IMR-90 (cell line): Measurements from ENCODE around the gene PLD6. TPM values are rescaled to one million over a fixed set of nuclear protein-coding genes. Genes with fewer than 3 reads are reported as not detected.

Experiments
- ATAC-seq: fragments of 200-7000 bp; cut with Tn5 transposase; 2 replicates; pipeline ENCODE4 v1.9.1; 2020; ENCODE audit warnings: low read depth, mild to moderate bottlenecking, moderate library complexity
- BruUV-seq: library from RNA; stranded (reverse); fragments of 400-500 nt; replicated peaks from 2 replicates; lab custom pipeline; 2021; lab: Mats Ljungman, UMichigan
- CTCF ChIA-PET: fragments of 300-600 bp; formaldehyde crosslinking; extraction: SDS; loops from one replicate; lab custom pipeline; 2021; ENCODE audit warnings: antibody characterized with exemption; lab: Yijun Ruan, JAX
- POLR2A ChIA-PET: fragments of 300-600 bp; sonication (Branson Sonifier 250); formaldehyde crosslinking; loops from one replicate; lab custom pipeline; 2022; ENCODE audit warnings: antibody characterized with exemption; ENCODE audit not compliant: unreplicated experiment; lab: Charles Lee
- DNase-seq: peaks from one replicate; pipeline ENCODE4 v3.0.0; 2013
- H2AFZ ChIP-seq: replicated peaks from 2 replicates; pipeline ENCODE3; 2013; ENCODE audit warnings: low read length, mild to moderate bottlenecking; ENCODE audit not compliant: poor library complexity
- H2AK5ac ChIP-seq: 2 replicates; pipeline ENCODE4 v1.6.1; 2013; ENCODE audit warnings: low read depth, low read length, inconsistent platforms
- H2AK9ac ChIP-seq: replicated peaks from 2 replicates; pipeline ENCODE3; 2013; ENCODE audit warnings: mild to moderate bottlenecking, low read depth, low read length, moderate library complexity; ENCODE audit not compliant: poor library complexity
- H2BK120ac ChIP-seq: 2 replicates; pipeline ENCODE4 v1.6.1; 2013; ENCODE audit warnings: low read depth, low read length, inconsistent platforms
- H2BK15ac ChIP-seq: 3 replicates; pipeline ENCODE4 v1.6.1; 2013; ENCODE audit warnings: low read depth, low read length, inconsistent platforms
- H2BK20ac ChIP-seq: 2 replicates; pipeline ENCODE4 v1.6.1; 2013; ENCODE audit warnings: low read depth, mild to moderate bottlenecking, inconsistent platforms, low read length, moderate library complexity
- H2BK5ac ChIP-seq: 2 replicates; pipeline ENCODE4 v1.6.1; 2013; ENCODE audit warnings: mild to moderate bottlenecking, low read depth, low read length, inconsistent platforms; ENCODE audit not compliant: poor library complexity, severe bottlenecking
- H3K14ac ChIP-seq: replicated peaks from 2 replicates; pipeline ENCODE4 v1.6.1; 2013; ENCODE audit warnings: low read depth, low read length, inconsistent platforms
- H3K18ac ChIP-seq: 2 replicates; pipeline ENCODE4 v1.6.1; 2013; ENCODE audit warnings: low read depth, low read length, control low read depth
- H3K23ac ChIP-seq: 2 replicates; pipeline ENCODE4 v1.6.1; 2013; ENCODE audit warnings: low read depth, low read length, inconsistent platforms
- H3K27ac ChIP-seq: 2 replicates; pipeline ENCODE4 v1.5.1; 2013; ENCODE audit warnings: mild to moderate bottlenecking, control low read depth, low read length; ENCODE audit not compliant: insufficient read depth
- H3K27me3 ChIP-seq: 2 replicates; pipeline ENCODE4 v1.6.1; 2013; ENCODE audit warnings: low read length; ENCODE audit not compliant: control insufficient read depth, insufficient read depth
- H3K36me3 ChIP-seq: 2 replicates; pipeline ENCODE4 v1.6.1; 2013; ENCODE audit warnings: low read length, mixed read lengths; ENCODE audit not compliant: control insufficient read depth, insufficient read depth
- H3K4ac ChIP-seq: 2 replicates; pipeline ENCODE4 v1.6.1; 2013; ENCODE audit warnings: low read depth, low read length, inconsistent platforms
- H3K4me1 ChIP-seq: 2 replicates; pipeline ENCODE4 v1.6.1; 2013; ENCODE audit warnings: low read length, mixed read lengths; ENCODE audit not compliant: control insufficient read depth, insufficient read depth
- H3K4me2 ChIP-seq: 2 replicates; pipeline ENCODE4 v1.6.1; 2013; ENCODE audit warnings: low read depth, mild to moderate bottlenecking, control low read depth, low read length, moderate library complexity
- H3K4me3 ChIP-seq: 2 replicates; pipeline ENCODE4 v1.5.1; 2013; ENCODE audit warnings: low read depth, mild to moderate bottlenecking, control low read depth, low read length, moderate library complexity; ENCODE audit not compliant: insufficient read depth
- H3K56ac ChIP-seq: 2 replicates; pipeline ENCODE4 v1.6.1; 2013; ENCODE audit warnings: low read length, inconsistent platforms; ENCODE audit not compliant: insufficient read depth; ENCODE audit errors: extremely low read depth
- H3K79me1 ChIP-seq, 2 experiments: 2 replicates each; pipeline ENCODE4 v1.6.1; 2013; ENCODE audit warnings: low read length in 2 of 2, inconsistent platforms in 1 of 2, low read depth in 1 of 2
- H3K9ac ChIP-seq: 2 replicates; pipeline ENCODE4 v1.6.1; 2013; ENCODE audit warnings: low read depth, low read length, control low read depth
- H3K9me1 ChIP-seq: 2 replicates; pipeline ENCODE4 v1.6.1; 2013; ENCODE audit warnings: low read length, inconsistent platforms; ENCODE audit not compliant: insufficient read depth
- H3K9me3 ChIP-seq: 2 replicates; pipeline ENCODE4 v1.6.1; 2013; ENCODE audit warnings: low read length; ENCODE audit not compliant: control insufficient read depth, insufficient read depth
- H4K20me1 ChIP-seq: 2 replicates; pipeline ENCODE4 v1.6.1; 2013; ENCODE audit warnings: low read length, inconsistent platforms; ENCODE audit not compliant: insufficient read depth
- H4K5ac ChIP-seq: 2 replicates; pipeline ENCODE4 v1.6.1; 2013; ENCODE audit warnings: mild to moderate bottlenecking, low read depth, low read length, control low read depth
- H4K8ac ChIP-seq, 2 experiments: 2 replicates each; pipeline ENCODE4 v1.6.1; 2013; ENCODE audit warnings: low read depth in 2 of 2, low read length in 2 of 2, control low read depth in 1 of 2, inconsistent platforms in 1 of 2
- H4K91ac ChIP-seq: 2 replicates; pipeline ENCODE4 v1.6.1; 2013; ENCODE audit warnings: low read depth, low read length, inconsistent platforms; ENCODE audit not compliant: insufficient read depth
- BHLHE40 ChIP-seq: fragments of 150-350 bp; IDR thresholded peaks from 2 replicates; pipeline ENCODE4 v1.6.1; 2016; ENCODE audit warnings: mild to moderate bottlenecking, low read depth, low read length
- CHD1 ChIP-seq: IDR thresholded peaks from 2 replicates; pipeline ENCODE4 v1.6.1; 2012; ENCODE audit warnings: low read depth, low read length, improper control_type of control experiment
- CTCF ChIP-seq: conservative IDR thresholded peaks from 2 replicates; pipeline ENCODE4 v1.5.1; 2012; ENCODE audit warnings: mild to moderate bottlenecking, low read depth, low read length, improper control_type of control experiment
- FOS ChIP-seq: fragments of 150-350 bp; IDR thresholded peaks from 2 replicates; pipeline ENCODE4 v1.6.1; 2016; ENCODE audit warnings: low read depth, low read length
- MAZ ChIP-seq: IDR thresholded peaks from 2 replicates; pipeline ENCODE4 v1.6.1; 2012; ENCODE audit warnings: low read depth, mild to moderate bottlenecking, low read length, improper control_type of control experiment, moderate library complexity, borderline replicate concordance
- MXI1 ChIP-seq: IDR thresholded peaks from 2 replicates; pipeline ENCODE4 v1.6.1; 2012; ENCODE audit warnings: low read depth, mild to moderate bottlenecking, low read length, moderate library complexity, borderline replicate concordance
- POLR2A ChIP-seq: IDR thresholded peaks from 2 replicates; pipeline ENCODE4 v1.6.1; 2012; ENCODE audit warnings: mild to moderate bottlenecking, low read depth, low read length
- RAD21 ChIP-seq: IDR thresholded peaks from 2 replicates; pipeline ENCODE4 v1.6.1; 2012; ENCODE audit warnings: low read length, improper control_type of control experiment
- RCOR1 ChIP-seq: IDR thresholded peaks from 2 replicates; pipeline ENCODE4 v1.6.1; 2012; ENCODE audit warnings: mild to moderate bottlenecking, low read length, improper control_type of control experiment; ENCODE audit not compliant: insufficient replicate concordance
- WGBS, 2 experiments: methylation state at CpG; one replicate each; pipeline versions ENCODE4 v1.1.5 to v1.1.7; 2013; ENCODE audit warnings: missing lambda C conversion rate in 2 of 2; ENCODE audit not compliant: insufficient read length in 1 of 2; ENCODE audit errors: extremely low coverage in 2 of 2; 5-methylcytosine and 5-hydroxymethylcytosine counted together
- dilution Hi-C: fragments of 300-500 bp; cut with HindIII; formaldehyde crosslinking; loops from one replicate; pipeline ENCODE4 v1.14.3; 2018; ENCODE audit warnings: low sequenced_read_pairs; ENCODE audit not compliant: unreplicated experiment
- in situ Hi-C: fragments of 300-500 bp; cut with MboI; formaldehyde crosslinking; loops from 3 replicates; pipeline ENCODE4 v1.14.3; 2019; ENCODE audit warnings: low sequenced_read_pairs, inconsistent platforms, mixed read lengths
- intact Hi-C: fragments of 100-400 bp; cut with micrococcal nuclease; formaldehyde crosslinking; loops from 2 replicates; pipeline ENCODE4 v1.10.0; 2022
- polyA plus RNA-seq, 3 experiments: library from polyadenylated mRNA; depleted of rRNA; stranded (reverse); fragments of >200 nt; gene quantifications; 2 replicates each; pipeline ENCODE4 v1.2.3, GENCODE V29; 2012; ENCODE audit warnings: low replicate concordance in 1 of 3
- total RNA-seq: library from RNA; depleted of rRNA; stranded (reverse); fragments of >200 nt; gene quantifications from 2 replicates; pipeline ENCODE4 v1.2.3, GENCODE V29; 2012
- TF ChIP-seq, protein P1 (sequence below): fragments of 150-350 bp; IDR thresholded peaks from 2 replicates; pipeline ENCODE4 v1.6.1; 2016; ENCODE audit warnings: low read depth, mild to moderate bottlenecking, low read length, moderate library complexity, borderline replicate concordance
- TF ChIP-seq, protein P2 (sequence below): fragments of 150-350 bp; IDR thresholded peaks from 2 replicates; pipeline ENCODE4 v1.6.1; 2017; ENCODE audit warnings: mild to moderate bottlenecking, antibody characterized with exemption, low read length, low read depth

The PLD6 gene
- total and polyA plus RNA-seq, 2 of the 4 experiments (the other 2 are of a cell fraction) = 1.1 to 1.5 TPM

GRCh38 chr17:17176341-17176740 is 29.8 kb downstream of the PLD6 start:
- in situ Hi-C loops = no loop called here
- no peak overlapping the region for H3K27ac ChIP-seq
- TF ChIP-seq RCOR1 (no peak), POLR2A (no peak), MXI1 (no peak), CHD1 (no peak), RAD21 (no peak), CTCF (no peak), BHLHE40 (no peak), MAZ (no peak), FOS (no peak)
- TF ChIP-seq, protein P1, sequence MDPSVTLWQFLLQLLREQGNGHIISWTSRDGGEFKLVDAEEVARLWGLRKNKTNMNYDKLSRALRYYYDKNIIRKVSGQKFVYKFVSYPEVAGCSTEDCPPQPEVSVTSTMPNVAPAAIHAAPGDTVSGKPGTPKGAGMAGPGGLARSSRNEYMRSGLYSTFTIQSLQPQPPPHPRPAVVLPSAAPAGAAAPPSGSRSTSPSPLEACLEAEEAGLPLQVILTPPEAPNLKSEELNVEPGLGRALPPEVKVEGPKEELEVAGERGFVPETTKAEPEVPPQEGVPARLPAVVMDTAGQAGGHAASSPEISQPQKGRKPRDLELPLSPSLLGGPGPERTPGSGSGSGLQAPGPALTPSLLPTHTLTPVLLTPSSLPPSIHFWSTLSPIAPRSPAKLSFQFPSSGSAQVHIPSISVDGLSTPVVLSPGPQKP = no peak
- TF ChIP-seq, protein P2, sequence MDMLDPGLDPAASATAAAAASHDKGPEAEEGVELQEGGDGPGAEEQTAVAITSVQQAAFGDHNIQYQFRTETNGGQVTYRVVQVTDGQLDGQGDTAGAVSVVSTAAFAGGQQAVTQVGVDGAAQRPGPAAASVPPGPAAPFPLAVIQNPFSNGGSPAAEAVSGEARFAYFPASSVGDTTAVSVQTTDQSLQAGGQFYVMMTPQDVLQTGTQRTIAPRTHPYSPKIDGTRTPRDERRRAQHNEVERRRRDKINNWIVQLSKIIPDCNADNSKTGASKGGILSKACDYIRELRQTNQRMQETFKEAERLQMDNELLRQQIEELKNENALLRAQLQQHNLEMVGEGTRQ = no peak
- H3K9ac ChIP-seq = no peak overlapping the region
- no peak overlapping the region for H2BK120ac ChIP-seq
- H3K23ac ChIP-seq = no peak overlapping the region
- BruUV-seq = no TSS peak
- H2BK15ac ChIP-seq = no peak overlapping the region
- CTCF ChIA-PET = no interaction called here
- no peak overlapping the region for H3K4me2 ChIP-seq
- no peak overlapping the region for H2AK9ac ChIP-seq
- H4K91ac ChIP-seq = no peak overlapping the region
- H2BK20ac ChIP-seq = no peak overlapping the region
- no peak overlapping the region for H3K18ac ChIP-seq
- no peak overlapping the region for H4K5ac ChIP-seq
- H3K4ac ChIP-seq = no peak overlapping the region
- DNase-seq (no peak), ATAC-seq (no peak)
- 87% methylated on average over 3 of the region's 12 CpGs; no CpG with 5 or more reads in 1 of the 2 experiments for whole genome bisulfite sequencing, 2 experiments
- dilution Hi-C loops = no loop called here
- 0 out of 2 replicates have a peak, but pooled peaks cover 3% of the 10 kb centered on the region for H3K9me1 ChIP-seq
- no peak overlapping the region for H3K56ac ChIP-seq
- POLR2A ChIA-PET = no interaction called here
- no peak overlapping the region for H2AK5ac ChIP-seq
- no peak overlapping the region for H2AFZ ChIP-seq
- H4K8ac ChIP-seq = no peak overlapping the region
- H3K9me3 ChIP-seq = no peaks in the 10 kb centered on the region
- H3K4me1 ChIP-seq = no peaks in the 10 kb centered on the region
- peaks cover 3 to 11% of the 10 kb centered on the region in 2 experiments; a peak in 3 of 4 replicates for H3K79me1 ChIP-seq
- H4K20me1 ChIP-seq = no peaks in the 10 kb centered on the region
- intact Hi-C loops = no loop called here
- no peak overlapping the region for H3K14ac ChIP-seq
- H2BK5ac ChIP-seq = no peak overlapping the region
- H3K4me3 ChIP-seq = no peak overlapping the region
- H3K27me3 ChIP-seq = no peaks in the 10 kb centered on the region
- H3K36me3 ChIP-seq = peaks cover 84% of the 10 kb centered on the region
